Neural cell (in vitro differentiated cells): ENCODE results near the gene REP15. TPM values are rescaled to one million over a fixed set of nuclear protein-coding genes. Genes with fewer than 3 reads are reported as not detected.

Experiments used
- H2AFZ ChIP-seq: fragments of 200-600, 300-800 bp; sonication (generic), shearing (Covaris generic); 2 replicates; pipeline ENCODE4 v1.6.0; 2014; ENCODE audit warnings: low read depth, mild to moderate bottlenecking, antibody characterized with exemption, low read length, moderate library complexity
- H3F3A ChIP-seq: fragments of 200-600 bp; shearing (Covaris generic); 2 replicates; pipeline ENCODE4 v1.6.1; 2016; ENCODE audit warnings: mild to moderate bottlenecking, moderate library complexity, mixed read lengths, antibody characterized with exemption, low read length; ENCODE audit not compliant: insufficient read depth, poor library complexity, severe bottlenecking
- H3K27ac ChIP-seq: fragments of 200-600, 300-800 bp; sonication (generic), shearing (Covaris generic); 2 replicates; pipeline ENCODE4 v1.5.1; 2014; ENCODE audit warnings: mild to moderate bottlenecking, low read length, moderate library complexity
- H3K27me3 ChIP-seq: fragments of 300-800, 200-600 bp; sonication (generic), shearing (Covaris generic); 2 replicates; pipeline ENCODE4 v1.6.0; 2014; ENCODE audit warnings: mild to moderate bottlenecking, low read depth, low read length, moderate library complexity; ENCODE audit not compliant: insufficient read depth
- H3K36me3 ChIP-seq: fragments of 300-800, 200-600 bp; sonication (generic), shearing (Covaris generic); 2 replicates; pipeline ENCODE4 v1.5.1; 2014; ENCODE audit warnings: mild to moderate bottlenecking, antibody characterized with exemption, low read length, moderate library complexity; ENCODE audit not compliant: insufficient read depth
- H3K4me2 ChIP-seq: fragments of 300-800, 200-600 bp; sonication (generic), shearing (Covaris generic); 2 replicates; pipeline ENCODE4 v1.6.0; 2014; ENCODE audit warnings: mild to moderate bottlenecking, low read length
- H3K4me3 ChIP-seq: fragments of 300-800, 200-600 bp; sonication (generic), shearing (Covaris generic); 2 replicates; pipeline ENCODE4 v1.5.1; 2014; ENCODE audit warnings: mild to moderate bottlenecking, low read length, moderate library complexity
- H3K79me2 ChIP-seq: fragments of 200-600 bp; shearing (Covaris generic); replicated peaks from 2 replicates; pipeline ENCODE4 v1.6.0; 2014; ENCODE audit warnings: mild to moderate bottlenecking, low read length, moderate library complexity; ENCODE audit not compliant: insufficient read depth
- H3K9ac ChIP-seq: fragments of 300-800, 200-600 bp; sonication (generic), shearing (Covaris generic); 2 replicates; pipeline ENCODE4 v1.6.1; 2016; ENCODE audit warnings: mild to moderate bottlenecking, low read length, mixed read lengths
- H3K9me2 ChIP-seq: fragments of 200-600 bp; shearing (Covaris generic); 2 replicates; pipeline ENCODE4 v1.6.1; 2016; ENCODE audit warnings: mild to moderate bottlenecking, low read length, mixed read lengths; ENCODE audit not compliant: insufficient read depth
- H3K9me3 ChIP-seq: fragments of 200-600, 300-800 bp; sonication (generic), shearing (Covaris generic); 2 replicates; pipeline ENCODE4 v1.6.1; 2016; ENCODE audit warnings: mild to moderate bottlenecking, mixed run types, low read length, moderate library complexity, mixed read lengths
- H4K20me1 ChIP-seq: fragments of 200-600 bp; shearing (Covaris generic); 2 replicates; pipeline ENCODE4 v1.6.1; 2016; ENCODE audit warnings: mild to moderate bottlenecking, mixed run types; ENCODE audit not compliant: insufficient read depth
- CTCF ChIP-seq: fragments of 450-650 bp; IDR thresholded peaks from 2 replicates; pipeline ENCODE4 v1.5.1; 2014; ENCODE audit warnings: antibody characterized with exemption, mild to moderate bottlenecking, moderate library complexity; ENCODE audit not compliant: poor library complexity, severe bottlenecking
- EP300 ChIP-seq: fragments of 450-650 bp; conservative IDR thresholded peaks from 2 replicates; pipeline ENCODE4 v1.6.1; 2014; ENCODE audit warnings: antibody characterized with exemption, mild to moderate bottlenecking, moderate library complexity; ENCODE audit not compliant: poor library complexity, severe bottlenecking
- EZH2 ChIP-seq: fragments of 200-600, 300-800 bp; shearing (Covaris generic), sonication (generic); IDR thresholded peaks from 2 replicates; pipeline ENCODE4 v1.6.1; 2014; ENCODE audit warnings: antibody characterized with exemption, low read length, borderline replicate concordance, mild to moderate bottlenecking; ENCODE audit not compliant: insufficient read depth, poor library complexity, severe bottlenecking
- MXI1 ChIP-seq: fragments of 450-650 bp; conservative IDR thresholded peaks from 2 replicates; pipeline ENCODE4 v1.6.1; 2014; ENCODE audit warnings: antibody characterized with exemption, mild to moderate bottlenecking; ENCODE audit not compliant: poor library complexity, severe bottlenecking
- POLR2AphosphoS5 ChIP-seq: IDR thresholded peaks from 2 replicates; pipeline ENCODE4 v1.6.1; 2012
- RAD21 ChIP-seq: fragments of 450-650 bp; conservative IDR thresholded peaks from 2 replicates; pipeline ENCODE4 v1.6.1; 2014; ENCODE audit warnings: antibody characterized with exemption, mild to moderate bottlenecking, moderate library complexity
- SMC3 ChIP-seq: fragments of 450-650 bp; conservative IDR thresholded peaks from 2 replicates; pipeline ENCODE4 v1.6.1; 2014; ENCODE audit warnings: antibody characterized with exemption, mild to moderate bottlenecking, moderate library complexity; ENCODE audit not compliant: poor library complexity
- TAF1 ChIP-seq: IDR thresholded peaks from 2 replicates; pipeline ENCODE4 v1.6.1; 2012; ENCODE audit warnings: low read depth
- polyA plus RNA-seq: library from polyadenylated mRNA; depleted of rRNA; stranded (reverse); fragments of >200 nt; gene quantifications from 2 replicates; pipeline ENCODE4 v1.2.3, GENCODE V29; 2014
- TF ChIP-seq, protein P1 (sequence below): IDR thresholded peaks from 2 replicates; pipeline ENCODE4 v1.6.1; 2012; ENCODE audit warnings: borderline replicate concordance

The REP15 gene
- polyA plus RNA-seq, 1 donor from 2014 or later, result 0.88 TPM

DNA sequence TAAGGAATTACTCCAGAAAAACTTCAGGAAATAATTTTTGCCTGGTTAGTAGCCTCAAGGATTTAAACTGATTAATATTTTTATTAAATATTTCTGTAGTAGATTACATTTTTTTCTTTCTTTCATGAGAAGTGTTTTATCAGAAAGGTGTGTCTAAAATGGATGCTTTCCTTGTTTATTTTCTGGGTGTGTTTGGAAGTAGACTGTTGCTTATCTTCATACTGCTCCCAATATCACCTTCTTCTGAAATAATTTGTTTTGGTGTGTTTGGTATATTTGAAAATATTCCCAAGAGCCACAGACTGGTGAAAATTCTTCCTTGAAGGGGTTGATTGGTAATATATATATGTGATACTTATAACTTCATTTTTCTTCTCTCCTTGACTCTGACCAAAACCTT lies 10.1 kb upstream of the REP15 start:
- no peaks in the 10 kb centered on the region for H3K27me3 ChIP-seq
- no peaks in the 10 kb centered on the region for H4K20me1 ChIP-seq
- H3K27ac ChIP-seq, result no peak overlapping the region
- H3F3A ChIP-seq, result no peaks in the 10 kb centered on the region
- no peak overlapping the region for H3K9ac ChIP-seq
- peaks cover 5% of the 10 kb centered on the region for H3K36me3 ChIP-seq
- no peak overlapping the region for H2AFZ ChIP-seq
- H3K79me2 ChIP-seq, result no peaks in the 10 kb centered on the region
- H3K9me2 ChIP-seq, result no peaks in the 10 kb centered on the region
- no peaks in the 10 kb centered on the region for H3K9me3 ChIP-seq
- no peak overlapping the region for H3K4me2 ChIP-seq
- H3K4me3 ChIP-seq, result no peak overlapping the region
- TF ChIP-seq SMC3, result no peak

- Histone ChIP-seq H4K20me1 (no peaks in the 10 kb centered on the region), H3K36me3 (no peaks in the 10 kb centered on the region), H3K79me2 (no peaks in the 10 kb centered on the region), H3K9me3 (no peaks in the 10 kb centered on the region), H3K27me3 (no peaks in the 10 kb centered on the region), H3K9ac (no peak overlapping the region), H3K27ac (no peak overlapping the region), H3F3A (no peaks in the 10 kb centered on the region), H3K4me2 (no peak overlapping the region), H3K9me2 (no peaks in the 10 kb centered on the region), H3K4me3 (no peak overlapping the region), H2AFZ (no peak overlapping the region)
- TF ChIP-seq RAD21, result no peak
- no peak for TF ChIP-seq CTCF
- TF ChIP-seq EP300, result no peak
- TF ChIP-seq POLR2AphosphoS5, result no peak
- no peak for TF ChIP-seq MXI1
- no peak for TF ChIP-seq EZH2
- no peak for TF ChIP-seq SMC3
- TF ChIP-seq, protein P1, sequence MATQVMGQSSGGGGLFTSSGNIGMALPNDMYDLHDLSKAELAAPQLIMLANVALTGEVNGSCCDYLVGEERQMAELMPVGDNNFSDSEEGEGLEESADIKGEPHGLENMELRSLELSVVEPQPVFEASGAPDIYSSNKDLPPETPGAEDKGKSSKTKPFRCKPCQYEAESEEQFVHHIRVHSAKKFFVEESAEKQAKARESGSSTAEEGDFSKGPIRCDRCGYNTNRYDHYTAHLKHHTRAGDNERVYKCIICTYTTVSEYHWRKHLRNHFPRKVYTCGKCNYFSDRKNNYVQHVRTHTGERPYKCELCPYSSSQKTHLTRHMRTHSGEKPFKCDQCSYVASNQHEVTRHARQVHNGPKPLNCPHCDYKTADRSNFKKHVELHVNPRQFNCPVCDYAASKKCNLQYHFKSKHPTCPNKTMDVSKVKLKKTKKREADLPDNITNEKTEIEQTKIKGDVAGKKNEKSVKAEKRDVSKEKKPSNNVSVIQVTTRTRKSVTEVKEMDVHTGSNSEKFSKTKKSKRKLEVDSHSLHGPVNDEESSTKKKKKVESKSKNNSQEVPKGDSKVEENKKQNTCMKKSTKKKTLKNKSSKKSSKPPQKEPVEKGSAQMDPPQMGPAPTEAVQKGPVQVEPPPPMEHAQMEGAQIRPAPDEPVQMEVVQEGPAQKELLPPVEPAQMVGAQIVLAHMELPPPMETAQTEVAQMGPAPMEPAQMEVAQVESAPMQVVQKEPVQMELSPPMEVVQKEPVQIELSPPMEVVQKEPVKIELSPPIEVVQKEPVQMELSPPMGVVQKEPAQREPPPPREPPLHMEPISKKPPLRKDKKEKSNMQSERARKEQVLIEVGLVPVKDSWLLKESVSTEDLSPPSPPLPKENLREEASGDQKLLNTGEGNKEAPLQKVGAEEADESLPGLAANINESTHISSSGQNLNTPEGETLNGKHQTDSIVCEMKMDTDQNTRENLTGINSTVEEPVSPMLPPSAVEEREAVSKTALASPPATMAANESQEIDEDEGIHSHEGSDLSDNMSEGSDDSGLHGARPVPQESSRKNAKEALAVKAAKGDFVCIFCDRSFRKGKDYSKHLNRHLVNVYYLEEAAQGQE, result no peak
- TF ChIP-seq TAF1, result no peak
These were observed 7.6 kb upstream of the REP15 start for GRCh38 chr12:27688671-27689070.

- H3K9me2 ChIP-seq, result no peaks in the 10 kb centered on the region
- H3K79me2 ChIP-seq, result no peaks in the 10 kb centered on the region
- H3K36me3 ChIP-seq, result no peaks in the 10 kb centered on the region
- no peaks in the 10 kb centered on the region for H4K20me1 ChIP-seq
- H3K27ac ChIP-seq, result no peak overlapping the region
- TF ChIP-seq TAF1 (no peak), CTCF (no peak), RAD21 (no peak), EZH2 (no peak), POLR2AphosphoS5 (no peak), EP300 (no peak), MXI1 (no peak), SMC3 (no peak)
- TF ChIP-seq, protein P1, result no peak
- H2AFZ ChIP-seq, result no peak overlapping the region
- no peak overlapping the region for H3K4me2 ChIP-seq
- no peaks in the 10 kb centered on the region for H3K27me3 ChIP-seq
- no peak overlapping the region for H3K9ac ChIP-seq
- no peak overlapping the region for H3K4me3 ChIP-seq
- no peaks in the 10 kb centered on the region for H3K9me3 ChIP-seq
- H3F3A ChIP-seq, result no peaks in the 10 kb centered on the region
These were observed 6.6 kb upstream of the REP15 start for GRCh38 chr12:27689558-27690180.
